Measurements from ENCODE around the gene FBXL17.

Gene FBXL17

GRCh38 chr5:107815109-107815508, 566.8 kb downstream of the FBXL17 start (continued):
- TF ChIP-seq ZNF18 (tag by site-specific recombination; IDR thresholded peaks at IDR 0.05) (no peak), ZNF266 (tag by site-specific recombination; IDR thresholded peaks at IDR 0.05; ENCODE audit: low read depth) (no peak), ZNF239 (tag by site-specific recombination; IDR thresholded peaks at IDR 0.05) (no peak)
- TF ChIP-seq, protein P1, sequence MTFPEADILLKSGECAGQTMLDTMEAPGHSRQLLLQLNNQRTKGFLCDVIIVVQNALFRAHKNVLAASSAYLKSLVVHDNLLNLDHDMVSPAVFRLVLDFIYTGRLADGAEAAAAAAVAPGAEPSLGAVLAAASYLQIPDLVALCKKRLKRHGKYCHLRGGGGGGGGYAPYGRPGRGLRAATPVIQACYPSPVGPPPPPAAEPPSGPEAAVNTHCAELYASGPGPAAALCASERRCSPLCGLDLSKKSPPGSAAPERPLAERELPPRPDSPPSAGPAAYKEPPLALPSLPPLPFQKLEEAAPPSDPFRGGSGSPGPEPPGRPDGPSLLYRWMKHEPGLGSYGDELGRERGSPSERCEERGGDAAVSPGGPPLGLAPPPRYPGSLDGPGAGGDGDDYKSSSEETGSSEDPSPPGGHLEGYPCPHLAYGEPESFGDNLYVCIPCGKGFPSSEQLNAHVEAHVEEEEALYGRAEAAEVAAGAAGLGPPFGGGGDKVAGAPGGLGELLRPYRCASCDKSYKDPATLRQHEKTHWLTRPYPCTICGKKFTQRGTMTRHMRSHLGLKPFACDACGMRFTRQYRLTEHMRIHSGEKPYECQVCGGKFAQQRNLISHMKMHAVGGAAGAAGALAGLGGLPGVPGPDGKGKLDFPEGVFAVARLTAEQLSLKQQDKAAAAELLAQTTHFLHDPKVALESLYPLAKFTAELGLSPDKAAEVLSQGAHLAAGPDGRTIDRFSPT (tag by site-specific recombination; IDR thresholded peaks at IDR 0.05) = no peak
- TF ChIP-seq, protein P2, sequence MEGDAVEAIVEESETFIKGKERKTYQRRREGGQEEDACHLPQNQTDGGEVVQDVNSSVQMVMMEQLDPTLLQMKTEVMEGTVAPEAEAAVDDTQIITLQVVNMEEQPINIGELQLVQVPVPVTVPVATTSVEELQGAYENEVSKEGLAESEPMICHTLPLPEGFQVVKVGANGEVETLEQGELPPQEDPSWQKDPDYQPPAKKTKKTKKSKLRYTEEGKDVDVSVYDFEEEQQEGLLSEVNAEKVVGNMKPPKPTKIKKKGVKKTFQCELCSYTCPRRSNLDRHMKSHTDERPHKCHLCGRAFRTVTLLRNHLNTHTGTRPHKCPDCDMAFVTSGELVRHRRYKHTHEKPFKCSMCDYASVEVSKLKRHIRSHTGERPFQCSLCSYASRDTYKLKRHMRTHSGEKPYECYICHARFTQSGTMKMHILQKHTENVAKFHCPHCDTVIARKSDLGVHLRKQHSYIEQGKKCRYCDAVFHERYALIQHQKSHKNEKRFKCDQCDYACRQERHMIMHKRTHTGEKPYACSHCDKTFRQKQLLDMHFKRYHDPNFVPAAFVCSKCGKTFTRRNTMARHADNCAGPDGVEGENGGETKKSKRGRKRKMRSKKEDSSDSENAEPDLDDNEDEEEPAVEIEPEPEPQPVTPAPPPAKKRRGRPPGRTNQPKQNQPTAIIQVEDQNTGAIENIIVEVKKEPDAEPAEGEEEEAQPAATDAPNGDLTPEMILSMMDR (tag by site-specific recombination; IDR thresholded peaks at IDR 0.05) = no peak

DNA sequence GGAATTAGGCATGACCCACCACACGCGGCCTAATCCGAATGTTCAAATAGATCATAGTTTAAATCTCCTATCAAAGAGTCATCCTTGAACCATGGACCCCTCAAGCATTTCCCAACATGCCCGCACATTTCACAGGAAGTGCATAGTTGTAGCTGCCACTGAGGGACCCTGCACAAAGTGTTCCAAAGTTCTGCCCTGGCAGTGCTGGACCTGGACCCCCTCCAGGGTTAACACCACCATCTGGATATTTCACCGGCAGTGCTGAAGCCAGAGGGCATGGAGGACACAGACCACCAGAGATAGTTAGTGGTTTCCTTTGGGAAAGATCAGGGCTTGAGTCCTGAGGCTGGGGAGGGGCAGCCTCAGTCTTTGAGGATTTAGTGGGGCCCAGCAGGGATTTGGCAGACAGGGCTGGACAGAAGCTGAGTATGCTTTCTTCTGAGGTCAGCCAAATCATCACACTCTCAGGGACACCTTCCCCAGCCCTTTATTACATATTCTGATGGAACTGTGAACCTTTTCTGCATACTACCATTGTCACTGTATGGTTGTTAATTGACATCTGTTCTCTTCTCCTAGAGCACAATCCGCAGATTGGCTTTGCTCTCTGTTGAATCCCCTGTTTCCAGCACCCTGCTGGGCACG, 567.6 kb downstream of the FBXL17 start:
- Histone ChIP-seq H3K4me1 (ENCODE audit: control insufficient read depth, insufficient read depth, low read length) (peaks cover 5% of the 10 kb centered on the region), H3K27ac (ENCODE audit: extremely low read depth, low read depth, low read length) (no peak overlapping the region), H3K9me3 (ENCODE audit: control insufficient read depth, insufficient read depth, low read depth, low read length) (no peaks in the 10 kb centered on the region), H3K36me3 (ENCODE audit: control insufficient read depth in 2 of 2, insufficient read depth in 1 of 2, low read length in 2 of 2) (no peaks in the 10 kb centered on the region), H3K4me3 (ENCODE audit: low read depth, low read length) (no peak overlapping the region)
- ChIA-PET POLR2A (no interaction called here), CTCF (no interaction called here)
- TF ChIP-seq, protein P1 (tag by site-specific recombination; IDR thresholded peaks at IDR 0.05) = no peak
- TF ChIP-seq ZNF239 (tag by site-specific recombination; IDR thresholded peaks at IDR 0.05) (no peak), ZNF248 (tag by site-specific recombination; IDR thresholded peaks at IDR 0.05) (no peak)

DNA sequence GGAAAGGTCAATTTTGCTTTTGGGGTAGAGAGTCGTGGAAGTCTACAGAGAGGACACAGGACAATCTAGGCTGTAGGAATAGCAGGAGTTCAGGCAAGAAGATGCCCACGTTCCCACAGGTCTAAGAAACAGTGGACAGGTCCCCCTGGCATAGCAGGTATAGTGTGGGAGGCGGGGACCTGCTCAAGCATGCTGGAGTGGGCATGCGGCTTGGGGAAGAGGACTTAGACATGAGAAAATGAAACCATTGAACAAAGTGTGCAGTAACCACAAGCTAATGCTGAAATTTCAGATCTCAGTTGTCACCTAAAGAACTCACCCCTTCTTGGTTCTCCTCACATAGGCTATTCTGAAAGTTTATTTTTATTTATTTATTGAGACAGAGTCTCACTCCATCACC, 568.3 kb downstream of the FBXL17 start:
- Histone ChIP-seq H3K4me1 (ENCODE audit: control insufficient read depth, insufficient read depth, low read length) (peaks cover 8% of the 10 kb centered on the region), H3K27ac (ENCODE audit: extremely low read depth, low read depth, low read length) (no peak overlapping the region), H3K4me3 (ENCODE audit: low read depth, low read length) (no peak overlapping the region), H3K36me3 (ENCODE audit: control insufficient read depth in 2 of 2, insufficient read depth in 1 of 2, low read length in 2 of 2) (no peaks in the 10 kb centered on the region), H3K9me3 (ENCODE audit: control insufficient read depth, insufficient read depth, low read depth, low read length) (no peaks in the 10 kb centered on the region)
- CTCF ChIA-PET = no interaction called here
- POLR2A ChIA-PET = no interaction called here
- TF ChIP-seq ZNF529 (tag by site-specific recombination; IDR thresholded peaks at IDR 0.05; ENCODE audit: insufficient replicate concordance) = no peak
- TF ChIP-seq ZNF404 (tag by site-specific recombination; IDR thresholded peaks at IDR 0.05) = no peak
- no peak for TF ChIP-seq ZNF48 (tag by site-specific recombination; IDR thresholded peaks at IDR 0.05)
- TF ChIP-seq HOXD13 (CRISPR knock-in tag; IDR thresholded peaks at IDR 0.05; ENCODE audit: borderline replicate concordance) = no peak
- TF ChIP-seq ZNF335 (tag by site-specific recombination; conservative IDR thresholded peaks at IDR 0.05) = no peak
- TF ChIP-seq ZNF175 (tag by site-specific recombination; IDR thresholded peaks at IDR 0.05) = no peak
- TF ChIP-seq, protein P3, sequence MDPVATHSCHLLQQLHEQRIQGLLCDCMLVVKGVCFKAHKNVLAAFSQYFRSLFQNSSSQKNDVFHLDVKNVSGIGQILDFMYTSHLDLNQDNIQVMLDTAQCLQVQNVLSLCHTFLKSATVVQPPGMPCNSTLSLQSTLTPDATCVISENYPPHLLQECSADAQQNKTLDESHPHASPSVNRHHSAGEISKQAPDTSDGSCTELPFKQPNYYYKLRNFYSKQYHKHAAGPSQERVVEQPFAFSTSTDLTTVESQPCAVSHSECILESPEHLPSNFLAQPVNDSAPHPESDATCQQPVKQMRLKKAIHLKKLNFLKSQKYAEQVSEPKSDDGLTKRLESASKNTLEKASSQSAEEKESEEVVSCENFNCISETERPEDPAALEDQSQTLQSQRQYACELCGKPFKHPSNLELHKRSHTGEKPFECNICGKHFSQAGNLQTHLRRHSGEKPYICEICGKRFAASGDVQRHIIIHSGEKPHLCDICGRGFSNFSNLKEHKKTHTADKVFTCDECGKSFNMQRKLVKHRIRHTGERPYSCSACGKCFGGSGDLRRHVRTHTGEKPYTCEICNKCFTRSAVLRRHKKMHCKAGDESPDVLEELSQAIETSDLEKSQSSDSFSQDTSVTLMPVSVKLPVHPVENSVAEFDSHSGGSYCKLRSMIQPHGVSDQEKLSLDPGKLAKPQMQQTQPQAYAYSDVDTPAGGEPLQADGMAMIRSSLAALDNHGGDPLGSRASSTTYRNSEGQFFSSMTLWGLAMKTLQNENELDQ (tag by site-specific recombination; IDR thresholded peaks at IDR 0.05; ENCODE audit: low read depth) = no peak
- no peak for TF ChIP-seq ZNF211 (tag by site-specific recombination; IDR thresholded peaks at IDR 0.05; ENCODE audit: low read depth)
- no peak for TF ChIP-seq ZNF791 (tag by site-specific recombination; IDR thresholded peaks at IDR 0.05)
- no peak for TF ChIP-seq PRDM1 (tag by site-specific recombination; IDR thresholded peaks at IDR 0.05)
- TF ChIP-seq, protein P4, sequence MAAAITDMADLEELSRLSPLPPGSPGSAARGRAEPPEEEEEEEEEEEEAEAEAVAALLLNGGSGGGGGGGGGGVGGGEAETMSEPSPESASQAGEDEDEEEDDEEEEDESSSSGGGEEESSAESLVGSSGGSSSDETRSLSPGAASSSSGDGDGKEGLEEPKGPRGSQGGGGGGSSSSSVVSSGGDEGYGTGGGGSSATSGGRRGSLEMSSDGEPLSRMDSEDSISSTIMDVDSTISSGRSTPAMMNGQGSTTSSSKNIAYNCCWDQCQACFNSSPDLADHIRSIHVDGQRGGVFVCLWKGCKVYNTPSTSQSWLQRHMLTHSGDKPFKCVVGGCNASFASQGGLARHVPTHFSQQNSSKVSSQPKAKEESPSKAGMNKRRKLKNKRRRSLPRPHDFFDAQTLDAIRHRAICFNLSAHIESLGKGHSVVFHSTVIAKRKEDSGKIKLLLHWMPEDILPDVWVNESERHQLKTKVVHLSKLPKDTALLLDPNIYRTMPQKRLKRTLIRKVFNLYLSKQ (tag by site-specific recombination; IDR thresholded peaks at IDR 0.05; ENCODE audit: borderline replicate concordance) = no peak
- no peak for TF ChIP-seq ZNF354C (tag by site-specific recombination; IDR thresholded peaks at IDR 0.05; ENCODE audit: borderline replicate concordance, low read depth)
- no peak for TF ChIP-seq ZNF629 (tag by site-specific recombination; IDR thresholded peaks at IDR 0.05)
- TF ChIP-seq KLF7 (tag by site-specific recombination; IDR thresholded peaks at IDR 0.05; ENCODE audit: borderline replicate concordance) = no peak
- TF ChIP-seq GFI1B (tag by site-specific recombination; IDR thresholded peaks at IDR 0.05) = no peak
